ENCODE measurements around the gene DLGAP4. TPM values are rescaled to one million over a fixed set of nuclear protein-coding genes. Genes with fewer than 3 reads are reported as not detected.

Gene DLGAP4
- total and polyA plus RNA-seq, 10 of the 15 experiments (the other 5 are each of a cell fraction or from before 2014, with no cell fraction given), result 0.42 to 43.3 (median 19.0) TPM

GRCh38 chr20:36384022-36384619 is 78.0 kb downstream of the DLGAP4 start:
- Histone ChIP-seq H3K27ac (ENCODE audit: control insufficient read depth, insufficient read depth) (no peak overlapping the region), H2AFZ (ENCODE audit: control insufficient read depth, low read depth, low read length) (no peak overlapping the region), H3K4me2 (ENCODE audit: control insufficient read depth, insufficient read depth) (no peak overlapping the region), H3K9me3 (replicated peaks; ENCODE audit: control insufficient read depth, insufficient read depth, low read length) (no peaks in the 10 kb centered on the region), H3K9ac (ENCODE audit: control insufficient read depth, insufficient read depth, low read length) (no peak overlapping the region), H3K27me3 (replicated peaks in 1 of 2; ENCODE audit: control insufficient read depth in 2 of 2, insufficient read depth in 2 of 2, low read length in 1 of 2) (no peaks in the 10 kb centered on the region), H3K4me3 (no peak overlapping the region), H3K79me2 (ENCODE audit: control insufficient read depth, insufficient read depth, low read length) (no peaks in the 10 kb centered on the region), H3K4me1 (ENCODE audit: control insufficient read depth, insufficient read depth, low read length) (no peaks in the 10 kb centered on the region), H4K20me1 (ENCODE audit: control insufficient read depth, insufficient read depth) (no peaks in the 10 kb centered on the region), H3K36me3 (ENCODE audit: control insufficient read depth in 2 of 2, insufficient read depth in 2 of 2, low read length in 1 of 2) (no peaks in the 10 kb centered on the region)
- ATAC-seq (peak; percentile 72), FAIRE-seq (no peak), DNase-seq (ENCODE audit: low read depth, low spot score) (no peak)
- in situ Hi-C loops (cut with MboI) (no loop called here), intact Hi-C loops (cut with micrococcal nuclease; ENCODE audit: unreplicated experiment) (no loop called here)
- ChIA-PET CTCF (interaction anchor here (1.1 kb wide), 1 partner anchor 15 kb away, joined by 5 read pairs; no protein-coding TSS in a partner anchor), POLR2A (interaction anchor here (0.6 kb wide), 1 partner anchor 24 kb away, joined by 3 read pairs; no protein-coding TSS in a partner anchor), RAD21 (ENCODE audit: unreplicated experiment) (no interaction called here), SMC1A (ENCODE audit: uncharacterized antibody, unreplicated experiment) (interaction anchor here (0.5 kb wide), 1 partner anchor 106 kb away, joined by 3 read pairs; no protein-coding TSS in a partner anchor)
- BruUV-seq (replicated peaks), result no TSS peak
- WGBS (ENCODE audit: insufficient coverage, insufficient replicate concordance, low lambda C conversion rate, missing lambda C conversion rate), result 3% methylated on average over 6 of the region's 6 CpGs
- no peak for TF ChIP-seq TCF3 (IDR thresholded peaks at IDR 0.05; ENCODE audit: borderline replicate concordance, insufficient read depth, low read depth, low read length)
- TF ChIP-seq SIN3A (IDR thresholded peaks at IDR 0.05; ENCODE audit: low read depth, low read length), result peak; percentile 94
- TF ChIP-seq, protein P1, sequence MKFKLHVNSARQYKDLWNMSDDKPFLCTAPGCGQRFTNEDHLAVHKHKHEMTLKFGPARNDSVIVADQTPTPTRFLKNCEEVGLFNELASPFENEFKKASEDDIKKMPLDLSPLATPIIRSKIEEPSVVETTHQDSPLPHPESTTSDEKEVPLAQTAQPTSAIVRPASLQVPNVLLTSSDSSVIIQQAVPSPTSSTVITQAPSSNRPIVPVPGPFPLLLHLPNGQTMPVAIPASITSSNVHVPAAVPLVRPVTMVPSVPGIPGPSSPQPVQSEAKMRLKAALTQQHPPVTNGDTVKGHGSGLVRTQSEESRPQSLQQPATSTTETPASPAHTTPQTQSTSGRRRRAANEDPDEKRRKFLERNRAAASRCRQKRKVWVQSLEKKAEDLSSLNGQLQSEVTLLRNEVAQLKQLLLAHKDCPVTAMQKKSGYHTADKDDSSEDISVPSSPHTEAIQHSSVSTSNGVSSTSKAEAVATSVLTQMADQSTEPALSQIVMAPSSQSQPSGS (IDR thresholded peaks at IDR 0.05; ENCODE audit: low read length), result no peak
- peak in 2 of 3 experiments; percentile 15 to 17; a peak in 2 of 6 replicates for TF ChIP-seq CTCF (IDR thresholded peaks at IDR 0.05 in 2 of 3, conservative IDR thresholded peaks at IDR 0.05 in 1 of 3; ENCODE audit: control insufficient read depth in 2 of 3, extremely low read depth in 1 of 3, insufficient read depth in 1 of 3, low read depth in 3 of 3, low read length in 3 of 3)
- peak; percentile 97 for TF ChIP-seq SREBF1 (IDR thresholded peaks at IDR 0.05; ENCODE audit: low read length)
- TF ChIP-seq, protein P2, sequence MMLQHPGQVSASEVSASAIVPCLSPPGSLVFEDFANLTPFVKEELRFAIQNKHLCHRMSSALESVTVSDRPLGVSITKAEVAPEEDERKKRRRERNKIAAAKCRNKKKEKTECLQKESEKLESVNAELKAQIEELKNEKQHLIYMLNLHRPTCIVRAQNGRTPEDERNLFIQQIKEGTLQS (IDR thresholded peaks at IDR 0.05; ENCODE audit: borderline replicate concordance, extremely low read depth, low read depth, low read length), result no peak
- no peak for TF ChIP-seq SRF (IDR thresholded peaks at IDR 0.05; ENCODE audit: low read depth in 2 of 2, low read length in 2 of 2)
- TF ChIP-seq E2F8 (IDR thresholded peaks at IDR 0.05; ENCODE audit: low read depth, partially characterized antibody), result peak; percentile 73
- no peak for TF ChIP-seq STAT3 (IDR thresholded peaks at IDR 0.05; ENCODE audit: low read depth, low read length)
- no peak for TF ChIP-seq FOXK2 (IDR thresholded peaks at IDR 0.05)
- no peak for TF ChIP-seq RB1 (IDR thresholded peaks at IDR 0.05; ENCODE audit: borderline replicate concordance)
- TF ChIP-seq BCL11A (IDR thresholded peaks at IDR 0.05; ENCODE audit: low read depth, low read length), result no peak
- TF ChIP-seq RUNX3 (IDR thresholded peaks at IDR 0.05; ENCODE audit: low read length), result no peak
- TF ChIP-seq, protein P3, sequence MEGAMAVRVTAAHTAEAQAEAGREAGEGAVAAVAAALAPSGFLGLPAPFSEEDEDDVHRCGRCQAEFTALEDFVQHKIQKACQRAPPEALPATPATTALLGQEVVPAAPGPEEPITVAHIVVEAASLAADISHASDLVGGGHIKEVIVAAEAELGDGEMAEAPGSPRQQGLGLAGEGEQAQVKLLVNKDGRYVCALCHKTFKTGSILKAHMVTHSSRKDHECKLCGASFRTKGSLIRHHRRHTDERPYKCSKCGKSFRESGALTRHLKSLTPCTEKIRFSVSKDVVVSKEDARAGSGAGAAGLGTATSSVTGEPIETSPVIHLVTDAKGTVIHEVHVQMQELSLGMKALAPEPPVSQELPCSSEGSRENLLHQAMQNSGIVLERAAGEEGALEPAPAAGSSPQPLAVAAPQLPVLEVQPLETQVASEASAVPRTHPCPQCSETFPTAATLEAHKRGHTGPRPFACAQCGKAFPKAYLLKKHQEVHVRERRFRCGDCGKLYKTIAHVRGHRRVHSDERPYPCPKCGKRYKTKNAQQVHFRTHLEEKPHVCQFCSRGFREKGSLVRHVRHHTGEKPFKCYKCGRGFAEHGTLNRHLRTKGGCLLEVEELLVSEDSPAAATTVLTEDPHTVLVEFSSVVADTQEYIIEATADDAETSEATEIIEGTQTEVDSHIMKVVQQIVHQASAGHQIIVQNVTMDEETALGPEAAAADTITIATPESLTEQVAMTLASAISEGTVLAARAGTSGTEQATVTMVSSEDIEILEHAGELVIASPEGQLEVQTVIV (IDR thresholded peaks at IDR 0.05; ENCODE audit: borderline replicate concordance, partially characterized antibody), result no peak

Data from GM12878 (cell line).